Stimulated activated naive CD4-positive, alpha-beta T cell treated with Interleukin-2 at 50 U/mL for 16 hours (primary cell): ENCODE results near the gene SYNGR4.

Experiments used
- DNase-seq: peaks from one replicate; lab custom pipeline; 2025; lab: John Stamatoyannopoulos, UW

Gene SYNGR4

DNA sequence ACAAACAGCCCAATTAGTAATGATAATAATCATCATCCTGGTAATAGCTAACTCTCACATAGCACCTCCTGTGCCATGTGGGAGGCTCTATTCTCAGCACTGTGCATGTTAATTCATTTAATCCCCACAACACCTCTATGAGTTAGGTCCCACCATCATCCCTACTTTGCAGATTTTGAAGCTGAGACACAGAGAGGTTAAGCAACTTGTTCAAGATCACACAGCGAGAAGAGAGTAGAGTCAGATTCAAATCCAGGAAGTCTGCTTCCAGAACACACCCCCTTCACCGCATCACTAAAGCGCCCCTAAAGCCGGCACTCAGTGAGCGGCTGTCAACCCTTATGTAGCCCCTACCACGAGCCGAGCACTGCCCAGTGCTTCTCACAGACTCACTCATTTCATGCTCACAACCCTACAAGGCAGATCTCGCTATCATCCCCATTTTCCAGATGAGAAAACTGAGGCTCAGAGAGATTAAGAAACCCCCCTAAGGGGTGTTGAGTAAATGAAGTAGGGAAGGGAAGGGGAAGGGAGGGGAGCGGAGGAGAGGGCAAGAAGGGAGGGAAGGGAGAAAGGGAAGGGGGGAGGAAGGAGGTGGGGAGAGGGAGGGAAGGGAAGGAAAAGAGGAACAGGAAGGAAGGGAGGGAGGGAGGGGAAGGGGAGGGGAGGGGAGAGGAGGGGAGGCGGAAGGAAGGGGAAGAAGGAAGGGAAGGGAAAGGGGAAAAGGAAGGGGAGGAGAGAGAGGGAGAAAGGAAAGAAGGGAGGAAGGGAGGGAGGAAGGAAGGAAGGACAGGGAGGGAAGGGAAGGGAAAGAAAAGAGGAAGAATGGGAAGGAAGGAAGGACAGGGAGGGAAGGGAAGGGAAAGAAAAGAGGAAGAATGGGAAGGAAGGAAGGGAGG lies 22.4 kb upstream of the SYNGR4 start:
- no peak for DNase-seq

DNA sequence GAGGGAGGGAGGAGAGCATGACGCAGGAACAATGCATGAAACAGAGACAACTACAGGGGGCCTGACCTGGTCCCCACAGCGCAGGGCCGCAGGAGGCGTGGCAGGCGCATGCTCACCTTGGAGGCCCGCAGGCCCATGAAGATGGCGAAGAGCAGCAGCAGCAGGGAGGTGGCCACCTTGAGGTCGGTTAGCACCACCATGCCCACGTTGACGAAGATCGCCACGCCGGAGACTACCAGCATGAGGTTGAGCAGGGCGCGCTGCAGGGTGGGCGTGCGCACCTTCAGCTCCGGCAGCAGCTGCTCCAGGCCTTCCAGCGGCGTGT lies 21.8 kb upstream of the SYNGR4 start:
- no peak for DNase-seq

DNA sequence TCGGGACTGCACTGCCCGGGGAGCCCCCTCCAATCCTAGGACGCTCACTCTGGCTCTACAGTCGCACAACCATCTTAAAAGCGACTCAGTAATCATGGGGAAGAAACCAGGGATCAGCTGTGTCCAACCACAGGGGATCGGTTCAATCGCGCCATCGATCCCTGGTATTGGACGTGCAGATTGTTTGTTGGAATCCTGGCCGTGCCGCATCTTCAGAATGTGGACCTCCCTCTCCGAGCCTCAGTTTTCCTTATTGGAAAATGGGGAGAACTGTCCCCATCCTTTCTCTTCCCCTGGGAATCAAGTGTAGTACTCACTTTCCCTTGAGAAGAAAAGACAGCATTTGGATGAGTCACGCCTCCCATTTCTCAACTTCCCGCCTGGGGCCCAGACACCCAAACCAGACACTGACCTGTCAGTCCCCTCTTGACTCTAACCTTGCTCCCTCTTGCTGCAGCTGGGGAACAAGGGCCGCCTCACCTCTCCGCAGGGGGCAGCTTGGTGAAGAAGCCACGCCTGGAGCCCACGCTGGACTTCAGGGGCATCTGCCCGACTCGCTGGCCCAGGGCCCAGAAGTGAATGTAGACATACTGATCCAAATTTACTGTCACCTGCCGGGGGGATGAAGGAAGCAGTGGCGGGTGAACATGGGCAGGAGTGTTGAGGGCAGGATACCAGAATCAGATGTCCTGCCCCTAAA lies 21.2 kb upstream of the SYNGR4 start:
- no peak for DNase-seq

DNA sequence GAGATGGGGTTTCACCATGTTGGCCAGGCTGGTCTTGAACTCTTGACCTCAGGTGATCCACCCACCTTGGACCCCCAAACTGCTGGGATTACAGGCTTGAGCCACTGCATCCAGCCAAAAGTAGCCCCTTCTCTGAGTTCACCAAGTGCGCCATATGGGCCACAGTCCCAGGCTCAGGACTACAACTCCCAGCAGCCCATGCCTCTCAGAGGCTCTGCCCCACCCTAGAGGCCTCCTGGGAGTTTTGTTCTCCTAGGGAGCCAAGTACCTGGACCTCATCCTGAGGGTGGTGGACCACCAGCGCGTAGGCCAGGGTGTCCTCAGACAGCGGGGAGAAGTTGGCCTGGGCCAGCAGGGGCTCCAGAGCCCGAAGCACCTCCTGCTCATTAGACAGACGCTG lies 19.3 kb upstream of the SYNGR4 start:
- DNase-seq: no peak

DNA sequence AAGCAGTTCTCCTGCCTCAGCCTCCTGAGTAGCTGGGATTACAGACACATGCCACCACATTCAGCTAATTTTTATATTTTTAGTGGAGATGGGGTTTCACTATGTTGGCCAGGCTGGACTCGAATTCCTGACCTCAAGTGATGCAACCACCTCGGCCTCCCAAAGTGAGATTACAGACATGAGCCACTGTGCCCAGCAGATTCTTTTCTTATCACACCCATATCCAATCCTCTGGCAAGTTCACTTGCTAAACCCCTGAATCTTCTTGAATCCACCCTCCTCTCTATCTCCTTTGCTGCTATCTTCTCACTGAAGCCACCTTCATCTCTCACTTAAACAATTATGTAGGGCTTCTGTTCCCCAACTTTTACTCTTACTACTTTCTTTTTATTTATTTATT lies 18.0 kb upstream of the SYNGR4 start:
- DNase-seq: no peak

DNA sequence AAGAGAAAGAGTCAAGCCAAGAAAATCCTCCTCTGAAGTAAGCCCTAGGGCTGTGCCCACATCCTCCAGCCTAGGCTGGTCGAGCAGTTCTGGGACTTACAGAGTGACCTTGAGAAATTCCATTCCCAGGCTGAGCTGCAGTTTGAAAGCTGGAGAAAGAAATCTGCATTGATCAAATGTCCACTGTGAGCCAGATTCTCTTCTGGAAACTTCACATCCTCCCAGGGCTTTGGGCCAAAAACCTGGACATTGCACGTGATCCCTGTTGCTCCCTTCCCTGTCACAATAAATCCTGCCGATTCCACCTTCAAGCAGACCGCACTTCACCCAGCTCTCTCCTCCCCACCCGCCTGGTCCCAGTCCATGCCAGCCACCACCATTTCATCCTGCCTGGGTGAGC lies 16.1 kb upstream of the SYNGR4 start:
- no peak for DNase-seq

DNA sequence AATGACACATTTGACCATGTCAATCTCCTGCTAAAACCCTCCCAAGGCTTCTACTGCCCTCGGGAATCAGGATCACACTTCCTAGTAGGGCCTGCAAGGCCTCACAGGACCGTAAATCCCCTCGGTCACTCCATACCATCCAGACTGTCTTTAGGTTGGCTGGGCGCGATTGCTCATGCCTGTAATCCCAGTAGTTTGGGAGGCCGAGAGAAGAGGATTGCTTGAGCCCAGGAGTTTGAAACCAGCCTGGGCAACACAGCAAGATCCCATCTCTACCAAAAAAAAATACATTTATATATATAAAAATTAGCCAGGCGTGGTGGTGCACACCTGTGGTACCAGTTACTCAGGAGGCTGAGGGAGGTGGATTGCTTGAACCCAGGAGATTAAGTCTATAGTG lies 15.4 kb upstream of the SYNGR4 start:
- DNase-seq: no peak

DNA sequence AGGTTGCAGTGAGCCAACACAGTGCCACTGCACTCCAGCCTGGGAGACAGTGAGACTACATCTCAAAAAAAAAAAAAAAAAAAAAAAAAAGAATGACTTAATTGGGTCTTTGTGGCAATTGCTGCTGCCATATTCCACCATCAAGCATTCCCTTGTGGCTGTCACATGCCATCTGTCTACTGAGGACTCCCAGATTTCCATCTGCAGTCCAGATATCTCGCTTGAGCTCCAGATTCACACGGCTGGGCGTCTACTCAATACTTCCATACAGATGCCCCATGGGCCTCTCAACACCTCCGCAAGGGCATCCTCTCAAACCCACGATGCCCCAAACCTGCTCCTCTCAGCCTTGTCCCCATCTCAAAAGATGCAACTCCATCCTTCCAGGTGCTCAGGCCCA lies 13.3 kb upstream of the SYNGR4 start:
- DNase-seq: no peak

DNA sequence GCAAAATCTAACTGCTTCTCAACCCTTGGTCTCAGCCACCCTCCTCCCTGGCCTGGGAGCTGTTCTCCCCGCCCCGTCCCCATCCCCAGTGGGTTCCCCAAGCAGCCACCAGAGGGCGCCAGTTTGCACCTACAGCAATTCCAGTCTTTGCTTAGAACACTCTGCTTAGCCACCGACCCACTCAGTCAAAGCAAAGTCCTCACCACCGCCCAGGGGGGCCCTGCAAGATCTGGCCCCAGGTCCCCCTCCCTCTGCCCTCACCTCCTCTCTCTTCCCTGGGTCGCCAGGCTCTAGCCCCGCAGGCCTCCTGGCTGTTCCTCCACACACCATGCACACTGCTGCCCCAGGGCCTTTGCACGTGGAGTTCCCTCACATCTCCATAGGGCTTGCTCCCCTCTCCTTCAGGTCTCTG lies 12.8 kb upstream of the SYNGR4 start:
- peak; percentile 77 for DNase-seq

DNA sequence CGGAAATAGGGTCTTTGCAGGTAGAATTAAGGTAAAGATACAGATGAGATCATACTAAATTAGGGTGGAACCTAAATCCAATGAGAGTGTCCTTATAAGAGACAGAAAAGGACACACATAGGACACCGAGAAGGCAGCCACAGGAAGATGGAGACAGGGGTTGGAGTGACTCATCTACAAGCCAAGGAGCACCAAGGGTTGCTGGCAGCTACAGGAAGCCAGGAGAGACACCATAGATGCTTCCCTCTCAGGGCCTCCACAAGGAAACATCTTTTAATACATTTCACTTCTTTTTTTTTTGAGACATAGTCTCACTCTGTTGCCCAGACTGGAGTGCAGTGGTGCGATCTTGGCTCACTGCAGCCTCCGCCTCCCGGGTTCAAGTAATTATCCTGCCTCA lies 10.5 kb upstream of the SYNGR4 start:
- DNase-seq: no peak

DNA sequence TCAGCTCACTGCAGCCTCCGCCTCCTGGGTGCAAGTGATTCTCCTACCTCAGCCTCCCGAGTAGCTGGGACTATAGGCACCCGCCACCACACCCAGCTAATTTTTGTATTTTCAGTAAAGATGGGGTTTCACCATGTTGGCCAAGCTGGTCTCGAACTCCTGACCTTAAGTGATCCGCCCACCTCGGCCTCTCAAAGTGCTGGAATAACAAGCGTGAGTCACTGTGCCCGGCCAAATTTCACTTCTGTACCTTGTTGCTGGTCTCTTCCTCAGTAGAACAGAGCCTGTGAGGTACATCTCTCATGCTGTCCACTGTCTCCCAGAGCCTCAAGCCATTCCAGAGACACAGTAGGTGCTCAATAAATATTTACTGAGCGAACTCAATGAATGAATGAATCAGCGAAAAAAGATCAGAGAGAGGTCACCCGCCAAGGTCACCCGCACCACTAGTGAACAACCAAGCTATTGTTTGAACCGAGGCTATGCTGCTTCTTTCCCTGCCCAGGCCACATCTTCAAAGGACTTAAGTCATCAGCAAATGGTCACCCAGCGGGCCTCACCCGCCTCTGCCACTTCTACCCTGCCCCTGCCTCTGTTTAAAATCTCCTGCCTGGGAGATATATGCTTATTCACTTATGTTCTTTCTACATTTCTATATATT lies 9.7 kb upstream of the SYNGR4 start:
- no peak for DNase-seq

DNA sequence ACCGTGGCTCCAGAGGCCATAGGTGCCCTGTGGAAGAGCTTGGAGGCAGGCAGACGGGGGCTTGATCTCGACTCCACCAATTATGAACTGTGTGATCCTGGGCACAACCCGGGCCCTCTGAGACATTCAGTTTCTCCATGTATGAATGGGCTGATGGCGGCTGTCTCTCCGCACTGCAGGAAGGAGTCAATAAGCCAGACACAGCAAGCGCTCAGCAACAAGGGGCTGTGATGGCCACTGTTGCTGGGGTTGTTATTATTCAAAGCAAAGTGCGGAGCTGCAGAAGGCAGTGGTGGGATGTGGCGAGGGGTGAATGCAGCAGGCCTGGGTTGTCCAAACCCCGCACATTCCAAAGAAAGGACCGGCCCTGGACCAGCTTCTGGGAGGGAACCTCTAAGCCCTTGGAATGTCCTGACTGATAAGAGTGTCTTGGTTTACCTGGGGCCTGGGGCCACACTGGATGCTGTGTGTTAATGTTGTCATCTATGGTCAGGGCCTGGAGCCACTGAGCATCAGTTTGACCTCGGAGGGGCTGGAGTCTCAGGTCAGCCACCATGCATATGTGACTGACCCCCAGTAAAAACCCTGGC lies 8.7 kb upstream of the SYNGR4 start:
- DNase-seq: no peak

DNA sequence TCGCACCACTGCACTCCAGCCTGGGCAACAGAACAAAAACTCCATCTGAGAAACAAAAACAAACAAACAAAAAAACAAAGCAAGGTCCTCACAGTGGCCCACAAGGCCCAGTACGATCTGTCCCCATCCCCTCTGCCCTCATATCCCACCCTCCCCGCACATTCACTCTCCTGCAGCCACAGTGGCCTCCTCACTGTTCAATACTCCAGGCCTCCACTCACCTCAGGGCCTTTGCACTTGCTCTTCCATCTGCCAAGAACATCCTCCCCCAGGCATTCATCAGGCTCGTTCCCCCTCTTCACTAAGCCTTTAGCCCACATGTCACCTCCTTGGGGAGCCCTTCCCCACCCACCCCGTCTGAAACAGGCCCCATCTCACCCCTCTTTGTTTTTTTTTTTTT lies 5.0 kb upstream of the SYNGR4 start:
- no peak for DNase-seq

DNA sequence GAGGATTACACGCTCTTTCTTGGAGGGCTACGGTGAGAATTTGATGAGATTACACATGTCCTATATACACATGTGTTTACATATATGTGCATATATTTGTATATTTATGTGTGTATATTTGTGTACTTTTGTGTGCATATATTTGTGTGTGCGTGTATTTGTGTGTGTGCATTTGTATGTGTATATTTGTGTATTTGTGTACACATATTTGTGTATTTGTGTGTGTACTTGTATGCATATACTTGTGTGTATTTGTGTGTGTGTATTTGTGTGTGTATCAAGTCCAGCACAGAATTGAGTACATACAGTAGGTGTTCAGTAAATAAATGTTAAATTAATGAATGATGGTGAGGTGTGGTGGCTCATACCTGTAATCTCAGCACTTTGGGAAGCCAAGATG lies 2.3 kb upstream of the SYNGR4 start:
- DNase-seq: no peak

DNA sequence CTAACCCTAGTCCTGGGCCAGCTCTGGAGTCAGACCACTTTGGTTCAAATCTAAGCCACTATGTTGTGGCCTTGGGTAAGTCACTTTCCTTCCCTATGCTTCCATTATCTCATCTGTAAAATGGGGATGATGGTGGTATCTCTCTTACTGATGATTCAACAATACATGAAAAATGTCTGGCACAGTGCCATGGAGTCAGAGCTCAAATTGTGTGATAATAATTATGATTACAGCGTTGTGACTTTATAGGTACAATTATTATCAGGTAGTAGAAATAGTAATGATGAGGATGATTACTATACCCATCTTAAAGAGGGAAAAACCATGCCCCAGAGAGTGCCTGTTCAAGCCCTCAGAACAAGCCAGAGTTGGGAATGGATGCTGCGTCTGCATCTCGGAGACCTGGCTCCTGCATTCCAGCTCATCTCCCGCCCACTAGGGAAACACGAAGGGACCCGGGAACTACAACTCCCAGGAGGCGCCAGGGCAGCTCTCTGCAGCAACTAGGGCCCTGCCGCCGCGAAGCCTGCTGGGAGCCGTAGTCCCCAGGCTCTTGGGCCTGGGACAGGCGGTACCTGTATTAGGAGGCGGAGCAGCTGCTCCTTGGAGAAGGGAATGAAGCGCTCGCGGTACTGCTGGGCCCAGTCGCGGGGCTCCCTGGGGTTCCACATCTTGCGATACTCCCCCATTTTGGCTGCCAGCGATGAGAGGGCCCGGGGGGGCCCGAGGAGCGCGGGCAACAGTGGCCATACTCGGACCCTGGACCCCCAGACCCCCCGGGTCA lies 1.3 kb upstream of the SYNGR4 start:
- peak; percentile 84 for DNase-seq

DNA sequence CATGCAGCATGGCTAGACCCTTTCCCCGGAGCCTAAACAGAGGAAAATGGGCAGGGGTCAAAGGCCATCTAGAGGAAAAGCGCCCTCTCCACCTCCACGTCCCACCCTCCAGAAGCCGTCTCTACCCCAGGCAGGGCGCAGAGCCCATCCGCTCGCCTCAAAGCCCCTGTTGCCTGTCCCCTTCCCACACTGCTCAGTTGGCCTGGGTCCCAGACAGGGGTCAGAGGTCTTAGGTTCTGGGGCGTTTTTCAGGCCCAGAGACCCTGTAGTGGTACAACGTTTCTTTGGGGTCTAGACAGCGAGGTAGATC lies 712 bp upstream of the SYNGR4 start:
- DNase-seq: no peak

DNA sequence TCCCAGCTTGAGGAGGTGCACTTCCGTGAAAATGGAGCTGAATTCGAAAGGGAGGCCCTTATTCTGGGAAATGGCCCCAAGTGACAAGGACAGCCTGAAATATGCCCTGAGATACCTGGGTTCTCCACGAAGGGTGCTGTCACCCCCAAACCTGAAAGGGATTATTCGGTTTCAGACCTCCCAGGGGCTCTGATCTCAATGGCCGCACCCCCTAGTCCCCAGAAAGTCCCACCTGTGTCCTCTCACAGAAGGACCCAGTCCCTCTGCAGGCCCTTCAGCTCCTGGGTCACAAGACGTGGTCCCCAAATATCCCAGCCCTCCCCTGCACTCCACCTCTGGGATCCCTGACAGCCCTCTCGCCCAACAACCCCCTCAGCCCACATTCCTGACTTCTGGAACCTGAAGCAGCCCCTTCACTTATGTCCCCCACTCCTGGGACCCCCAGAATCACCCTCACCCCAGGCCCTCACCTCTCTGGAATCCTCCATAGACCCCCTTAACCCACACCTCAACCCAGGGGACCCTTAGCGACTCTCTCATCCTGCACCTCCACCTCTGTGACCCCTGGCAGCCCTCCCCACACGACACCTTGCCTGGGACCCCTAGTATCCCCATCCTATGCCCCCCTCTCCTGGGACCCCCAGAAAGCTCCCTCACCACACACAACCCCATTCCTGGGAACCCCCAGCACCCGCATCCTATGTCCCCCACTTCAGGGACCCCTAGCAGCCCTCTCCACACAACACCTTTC lies 606 bp downstream of the SYNGR4 start:
- DNase-seq: no peak

DNA sequence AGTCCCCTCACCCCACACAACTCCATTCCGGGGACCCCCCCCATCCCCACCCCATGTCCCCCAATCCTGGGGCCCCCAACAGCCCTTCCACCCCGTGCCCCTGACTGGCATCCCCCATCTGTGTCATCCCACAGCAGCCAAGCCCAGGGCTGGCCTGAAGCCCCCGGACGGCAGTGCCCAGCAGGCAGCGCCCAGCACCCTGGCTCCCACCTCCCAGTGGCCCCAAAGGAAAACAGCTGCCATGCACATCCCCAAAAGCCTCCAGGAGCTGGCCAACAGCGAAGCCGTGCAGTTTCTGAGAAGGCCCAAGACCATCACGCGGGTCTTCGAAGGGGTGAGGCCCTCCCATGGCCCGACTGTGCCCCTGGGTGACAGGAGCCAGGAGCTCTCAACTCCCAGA lies 1.4 kb downstream of the SYNGR4 start:
- DNase-seq: no peak

DNA sequence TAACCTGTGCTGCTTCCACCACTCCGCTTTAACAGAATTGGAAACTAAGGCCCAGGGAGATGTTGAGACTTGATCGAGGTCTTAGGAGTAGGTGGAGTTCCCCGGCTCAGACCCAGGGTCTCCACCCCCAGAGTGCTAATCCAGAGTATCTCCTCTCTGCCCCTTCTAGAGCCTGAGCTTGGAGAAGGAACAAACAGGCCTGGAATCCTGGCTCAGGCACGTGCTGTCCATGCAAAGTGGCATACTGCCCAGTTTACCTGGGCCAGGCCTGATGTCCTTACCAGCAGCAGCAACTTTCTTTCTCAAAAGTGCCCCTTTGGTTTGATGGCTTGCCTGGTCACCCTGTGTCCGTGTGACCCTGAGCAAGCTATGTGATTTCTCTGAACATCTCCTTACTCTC lies 3.7 kb downstream of the SYNGR4 start:
- no peak for DNase-seq

DNA sequence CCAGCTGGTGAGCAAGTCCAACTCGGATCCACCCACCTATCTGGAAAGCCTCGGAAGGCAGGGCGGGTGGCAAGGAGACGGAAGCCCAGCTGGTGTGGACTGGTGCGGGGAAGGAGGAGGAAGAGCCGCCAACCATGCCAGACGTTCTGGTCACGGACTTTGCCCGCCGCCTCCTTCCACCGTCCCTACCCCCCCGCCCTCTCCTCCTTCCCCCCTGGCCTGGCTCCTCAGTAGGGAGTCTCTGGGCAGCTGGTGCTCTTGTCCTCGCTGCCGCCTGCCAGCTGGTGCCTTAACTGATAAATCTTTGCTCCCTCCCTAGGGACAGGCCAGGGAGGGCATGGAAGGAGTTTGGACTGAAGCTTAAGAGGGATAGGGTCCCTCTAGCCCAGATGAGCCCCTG lies 4.8 kb downstream of the SYNGR4 start:
- no peak for DNase-seq

DNA sequence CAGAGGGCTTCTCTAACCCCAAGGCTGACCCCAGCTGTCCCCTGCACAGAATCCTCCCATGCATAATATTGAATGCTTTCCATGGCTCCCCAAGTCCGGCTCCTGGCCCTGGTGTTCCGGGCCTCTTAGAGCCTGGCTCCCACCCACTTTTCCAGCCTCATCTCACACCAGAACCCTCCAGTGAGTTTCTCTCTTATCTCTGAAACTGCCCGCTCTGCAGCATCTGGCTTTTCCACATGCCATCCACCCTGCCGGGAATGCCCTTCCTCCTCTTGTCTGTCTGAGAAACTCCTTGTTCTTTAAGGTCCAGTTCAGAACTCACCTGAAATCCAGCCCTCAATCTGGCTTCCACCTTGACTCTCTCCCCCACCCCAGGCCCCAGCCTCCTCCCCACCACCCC lies 6.8 kb downstream of the SYNGR4 start:
- DNase-seq: no peak

DNA sequence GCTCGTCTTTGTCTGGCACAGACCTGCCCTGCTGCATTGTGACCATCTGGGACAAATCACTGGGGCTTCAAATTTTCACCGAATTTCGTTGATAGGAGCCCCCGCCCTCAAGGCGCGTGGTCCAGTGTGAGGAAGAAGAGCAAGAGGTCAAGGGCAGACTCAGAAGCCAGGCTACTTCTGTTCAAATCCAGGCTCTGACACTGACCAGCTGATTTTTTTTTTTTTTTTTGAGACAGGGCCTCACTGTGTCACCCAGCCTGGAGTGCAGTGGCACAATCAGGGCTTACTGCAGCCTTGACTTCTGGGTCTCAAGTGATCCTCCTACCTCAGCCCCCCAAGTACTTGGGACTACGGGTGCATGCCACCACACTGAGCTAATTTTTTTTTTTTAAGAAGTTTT lies 7.2 kb downstream of the SYNGR4 start:
- DNase-seq: no peak
